ENCODE data around the gene TENM4. TPM values are rescaled to one million over a fixed set of nuclear protein-coding genes. Genes with fewer than 3 reads are reported as not detected.

TENM4 gene
- total RNA-seq, 2 experiments from 2014 or later = not detected

GRCh38 chr11:79110796-79111195 is 330.0 kb downstream of the TENM4 start:
- Histone ChIP-seq H3K36me3 (ENCODE audit: insufficient read depth, low read length) (no peaks in the 10 kb centered on the region), H3K9me3 (ENCODE audit: low read length) (no peaks in the 10 kb centered on the region), H2AFZ (ENCODE audit: low read length) (no peak overlapping the region), H3K9me2 (ENCODE audit: insufficient read depth, low read length) (no peaks in the 10 kb centered on the region), H3K4me2 (ENCODE audit: low read length) (no peak overlapping the region), H4K20me1 (ENCODE audit: insufficient read depth, low read length) (no peaks in the 10 kb centered on the region), H3K27ac (ENCODE audit: low read depth, low read length, poor library complexity, severe bottlenecking) (no peak overlapping the region), H3K4me3 (ENCODE audit: low read depth, low read length, poor library complexity, severe bottlenecking) (no peak overlapping the region), H3K4me1 (ENCODE audit: insufficient read depth, low read length, poor library complexity, severe bottlenecking) (no peaks in the 10 kb centered on the region), H3K79me2 (ENCODE audit: insufficient read depth, low read depth, low read length) (no peaks in the 10 kb centered on the region)
- BruUV-seq (replicated peaks) = no TSS peak
- no peak for TF ChIP-seq EZH2phosphoT487 (IDR thresholded peaks at IDR 0.05; ENCODE audit: borderline replicate concordance, low read depth, low read length)
- TF ChIP-seq CTCF (conservative IDR thresholded peaks at IDR 0.05; ENCODE audit: low read length) = no peak
- CTCF ChIA-PET (ENCODE audit: unreplicated experiment) = no interaction called here
- intact Hi-C loops (cut with micrococcal nuclease; ENCODE audit: unreplicated experiment) = no loop called here
- no peak for DNase-seq (ENCODE audit: low spot score)
- POLR2A ChIA-PET = no interaction called here

GRCh38 chr11:79110321-79110720 is 330.5 kb downstream of the TENM4 start:
- Histone ChIP-seq H2AFZ (ENCODE audit: low read length) (no peak overlapping the region), H3K27ac (ENCODE audit: low read depth, low read length, poor library complexity, severe bottlenecking) (no peak overlapping the region), H3K9me3 (ENCODE audit: low read length) (no peaks in the 10 kb centered on the region), H3K79me2 (ENCODE audit: insufficient read depth, low read depth, low read length) (no peaks in the 10 kb centered on the region), H3K36me3 (ENCODE audit: insufficient read depth, low read length) (no peaks in the 10 kb centered on the region), H3K4me3 (ENCODE audit: low read depth, low read length, poor library complexity, severe bottlenecking) (no peak overlapping the region), H3K9me2 (ENCODE audit: insufficient read depth, low read length) (no peaks in the 10 kb centered on the region), H3K4me2 (ENCODE audit: low read length) (no peak overlapping the region), H3K4me1 (ENCODE audit: insufficient read depth, low read length, poor library complexity, severe bottlenecking) (no peaks in the 10 kb centered on the region), H4K20me1 (ENCODE audit: insufficient read depth, low read length) (no peaks in the 10 kb centered on the region)
- no peak for DNase-seq (ENCODE audit: low spot score)
- TF ChIP-seq EZH2phosphoT487 (IDR thresholded peaks at IDR 0.05; ENCODE audit: borderline replicate concordance, low read depth, low read length) (no peak), CTCF (conservative IDR thresholded peaks at IDR 0.05; ENCODE audit: low read length) (no peak)
- intact Hi-C loops (cut with micrococcal nuclease; ENCODE audit: unreplicated experiment) = no loop called here
- POLR2A ChIA-PET = no interaction called here
- CTCF ChIA-PET (ENCODE audit: unreplicated experiment) = no interaction called here
- BruUV-seq (replicated peaks) = no TSS peak

- H3K4me2 ChIP-seq (ENCODE audit: low read length) = no peak overlapping the region
- BruUV-seq (replicated peaks) = no TSS peak
- DNase-seq (ENCODE audit: low spot score) = no peak
- H3K4me1 ChIP-seq (ENCODE audit: insufficient read depth, low read length, poor library complexity, severe bottlenecking) = no peaks in the 10 kb centered on the region
- no peaks in the 10 kb centered on the region for H3K9me2 ChIP-seq (ENCODE audit: insufficient read depth, low read length)
- H2AFZ ChIP-seq (ENCODE audit: low read length) = no peak overlapping the region
- H3K27ac ChIP-seq (ENCODE audit: low read depth, low read length, poor library complexity, severe bottlenecking) = no peak overlapping the region
- H3K79me2 ChIP-seq (ENCODE audit: insufficient read depth, low read depth, low read length) = no peaks in the 10 kb centered on the region
- TF ChIP-seq EZH2phosphoT487 (IDR thresholded peaks at IDR 0.05; ENCODE audit: borderline replicate concordance, low read depth, low read length) = no peak
- TF ChIP-seq CTCF (conservative IDR thresholded peaks at IDR 0.05; ENCODE audit: low read length) = no peak
- CTCF ChIA-PET (ENCODE audit: unreplicated experiment) = no interaction called here
- no peak overlapping the region for H3K4me3 ChIP-seq (ENCODE audit: low read depth, low read length, poor library complexity, severe bottlenecking)
- H3K9me3 ChIP-seq (ENCODE audit: low read length) = no peaks in the 10 kb centered on the region
- no peaks in the 10 kb centered on the region for H4K20me1 ChIP-seq (ENCODE audit: insufficient read depth, low read length)
- POLR2A ChIA-PET = no interaction called here
- intact Hi-C loops (cut with micrococcal nuclease; ENCODE audit: unreplicated experiment) = no loop called here
- no peaks in the 10 kb centered on the region for H3K36me3 ChIP-seq (ENCODE audit: insufficient read depth, low read length)
Observed at GRCh38 chr11:79108851-79109250, 332.0 kb downstream of the TENM4 start.
